Kidney epithelial cell (primary cell): ENCODE data around the gene PRR5. TPM values are rescaled to one million over a fixed set of nuclear protein-coding genes. Genes with fewer than 3 reads are reported as not detected.

ENCODE experiments used
- DNase-seq: peaks from one replicate; pipeline ENCODE4 v3.0.0-alpha.2; 2010; ENCODE audit warnings: low read depth
- H3K27me3 ChIP-seq: 2 replicates; pipeline ENCODE4 v1.6.0; 2011; ENCODE audit warnings: low read length; ENCODE audit not compliant: control insufficient read depth, insufficient read depth
- H3K36me3 ChIP-seq: 2 replicates; pipeline ENCODE4 v1.5.1; 2011; ENCODE audit warnings: low read length; ENCODE audit not compliant: control insufficient read depth, insufficient read depth
- H3K4me3 ChIP-seq: 2 replicates; pipeline ENCODE4 v1.5.1; 2011; ENCODE audit warnings: low read depth, mild to moderate bottlenecking, control low read depth, low read length
- CTCF ChIP-seq: IDR thresholded peaks from 2 replicates; pipeline ENCODE4 v1.5.1; 2011; ENCODE audit warnings: mild to moderate bottlenecking, moderate library complexity, low read length, control low read depth, inconsistent platforms; ENCODE audit not compliant: insufficient read depth, poor library complexity, severe bottlenecking
- total RNA-seq: library from RNA; depleted of rRNA; stranded (reverse); fragments of >200 nt; gene quantifications from 2 replicates; pipeline ENCODE4 v1.2.3, GENCODE V29; 2015

Gene PRR5
- total RNA-seq, 1 donor from 2014 or later: 14.3 TPM

DNA sequence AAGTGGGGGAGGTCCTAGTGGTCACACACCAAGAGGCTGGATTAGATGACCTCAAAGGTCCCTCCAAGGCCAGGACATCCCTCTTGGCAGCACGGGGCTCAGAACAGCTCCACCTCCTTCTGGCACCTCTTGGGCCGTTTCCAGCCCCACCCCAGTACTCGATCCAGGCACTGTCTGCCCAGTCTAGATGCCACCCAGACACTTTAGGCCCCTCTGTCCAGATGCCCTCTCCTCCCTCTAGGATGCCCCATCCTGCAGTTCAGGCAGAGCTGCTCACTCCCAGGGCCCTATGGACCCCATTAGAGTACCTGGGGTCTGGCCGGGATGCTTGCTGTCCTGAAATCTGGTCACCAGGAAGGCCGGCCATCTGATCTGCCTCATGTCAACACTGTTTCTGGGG, 34.7 kb upstream of the PRR5 start:
- TF ChIP-seq CTCF: no peak
- H3K4me3 ChIP-seq: no peak overlapping the region
- DNase-seq: no peak
- no peaks in the 10 kb centered on the region for H3K36me3 ChIP-seq
- peaks cover 39% of the 10 kb centered on the region for H3K27me3 ChIP-seq

GRCh38 chr22:44667829-44668189, 34.2 kb upstream of the PRR5 start:
- Histone ChIP-seq H3K27me3 (peaks cover 39% of the 10 kb centered on the region), H3K4me3 (no peak overlapping the region)

GRCh38 chr22:44668190-44668885, 33.7 kb upstream of the PRR5 start:
- Histone ChIP-seq H3K36me3 (no peaks in the 10 kb centered on the region), H3K27me3 (peaks cover 39% of the 10 kb centered on the region), H3K4me3 (peak overlapping the region; percentile 34)
- DNase-seq: no peak
- TF ChIP-seq CTCF: no peak

More at GRCh38 chr22:44667829-44668189, 34.2 kb upstream of the PRR5 start:
- DNase-seq: no peak
- H3K36me3 ChIP-seq: no peaks in the 10 kb centered on the region
- no peak for TF ChIP-seq CTCF

DNA sequence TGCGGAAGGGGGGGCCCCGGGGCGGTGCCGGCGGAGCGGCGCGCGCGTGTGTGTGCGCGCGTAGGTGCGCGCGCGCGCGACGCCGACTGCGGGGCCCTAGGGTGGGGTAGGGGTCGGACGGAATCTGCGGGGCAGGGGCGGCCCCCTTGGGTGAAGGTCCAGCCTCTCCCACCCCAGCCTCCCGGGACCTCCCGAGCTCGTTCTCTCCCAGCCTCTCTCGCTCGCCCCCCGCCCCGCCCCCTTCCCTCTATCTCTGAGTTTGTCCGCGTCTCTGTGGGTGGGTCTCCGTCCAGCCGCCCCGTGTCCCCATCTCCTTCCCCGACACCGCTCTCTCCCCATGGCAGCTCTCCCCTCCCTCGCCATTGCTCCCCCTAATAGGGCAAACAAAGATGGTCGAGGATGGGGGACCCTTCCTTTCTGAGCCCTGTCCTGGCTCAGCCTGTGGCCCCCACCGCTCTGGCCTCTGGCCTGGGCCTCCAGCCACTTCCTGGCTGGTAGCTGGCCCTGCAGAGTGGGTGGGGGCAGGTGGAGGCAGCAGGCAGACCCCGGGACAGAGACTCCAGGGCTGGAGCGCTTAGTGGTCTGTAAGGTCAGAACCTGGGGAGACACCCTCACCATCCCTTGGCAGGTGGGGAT, 33.0 kb upstream of the PRR5 start:
- peak overlapping the region; percentile 34 for H3K4me3 ChIP-seq
- no peak for TF ChIP-seq CTCF
- DNase-seq: no peak
- H3K36me3 ChIP-seq: no peaks in the 10 kb centered on the region
- peaks cover 39% of the 10 kb centered on the region for H3K27me3 ChIP-seq

GRCh38 chr22:44669561-44669976, 32.4 kb upstream of the PRR5 start:
- peaks cover 39% of the 10 kb centered on the region for H3K27me3 ChIP-seq
- H3K4me3 ChIP-seq: no peak overlapping the region
- no peaks in the 10 kb centered on the region for H3K36me3 ChIP-seq
- no peak for DNase-seq
- peak; percentile 54 for TF ChIP-seq CTCF
